HG03469 (cell line): ENCODE data around the gene FRMD6.
A peak's percentile ranks its signal among the peaks of the same experiment; 100 is the strongest.
"Not testable (repeated sequence)": the region's sequence is repeated elsewhere in the genome, so short reads cannot be mapped to it uniquely, and the experiment has no call there.

Experiments
- ATAC-seq: cut with Tn5 transposase; IDR thresholded peaks from one replicate; pipeline ENCODE4 v1.9.1; 2021; ENCODE audit warnings: mild to moderate bottlenecking, moderate library complexity, moderate number of reproducible peaks; ENCODE audit not compliant: unreplicated experiment

FRMD6 gene

GRCh38 chr14:51716610-51717009, 64.9 kb downstream of the FRMD6 start:
- ATAC-seq: no peak

- no peak for ATAC-seq
Observed at GRCh38 chr14:51717766-51718165, 66.1 kb downstream of the FRMD6 start.

DNA sequence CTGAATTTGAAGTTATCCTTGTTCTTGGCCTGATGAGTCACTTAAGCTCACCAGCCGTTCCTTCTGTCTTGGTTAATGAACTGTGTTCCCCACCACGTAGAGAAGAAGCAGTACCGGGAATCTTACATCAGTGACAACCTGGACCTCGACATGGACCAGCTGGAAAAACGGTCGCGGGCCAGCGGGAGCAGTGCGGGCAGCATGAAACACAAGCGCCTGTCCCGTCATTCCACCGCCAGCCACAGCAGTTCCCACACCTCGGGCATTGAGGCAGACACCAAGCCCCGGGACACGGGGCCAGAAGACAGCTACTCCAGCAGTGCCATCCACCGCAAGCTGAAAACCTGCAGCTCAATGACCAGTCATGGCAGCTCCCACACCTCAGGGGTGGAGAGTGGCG, 68.2 kb downstream of the FRMD6 start:
- no peak for ATAC-seq

DNA sequence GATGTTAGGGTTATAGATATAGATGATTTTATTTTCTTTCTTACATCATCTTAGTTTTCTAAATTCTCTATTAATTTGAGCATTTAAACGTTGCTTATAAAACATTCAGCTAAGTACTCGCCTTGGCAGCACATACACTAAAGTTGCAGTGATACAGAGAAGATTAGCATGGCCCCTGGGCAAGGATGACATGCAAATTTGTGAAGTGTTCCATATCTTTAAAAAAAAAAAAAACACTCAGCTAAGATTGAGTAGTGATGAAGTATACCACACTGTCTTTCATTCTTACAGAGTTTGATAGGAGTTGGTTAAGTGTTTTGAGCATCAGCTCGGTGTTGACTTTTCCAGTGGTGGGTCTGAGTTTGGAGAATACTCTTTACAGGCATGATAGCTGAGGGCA, 72.3 kb downstream of the FRMD6 start:
- ATAC-seq: no peak

DNA sequence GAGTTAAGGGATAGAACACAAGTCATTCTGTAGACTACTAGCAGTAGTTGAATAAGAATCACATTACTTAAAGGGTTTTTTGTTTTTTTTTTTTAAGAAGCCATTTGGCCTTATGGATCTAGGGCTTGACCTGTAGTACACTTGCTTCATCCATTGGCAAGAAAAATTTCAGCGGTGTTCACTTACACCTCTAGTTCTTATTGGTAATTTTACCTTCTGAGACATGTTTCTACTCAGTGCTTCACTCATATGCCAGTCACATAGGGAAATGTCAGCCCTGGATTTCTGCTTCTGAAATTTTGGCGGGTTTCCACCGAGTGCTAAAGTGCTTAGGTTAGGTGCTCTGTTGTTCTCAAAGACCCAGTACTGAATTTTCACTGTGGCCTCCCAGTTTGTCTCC, 72.9 kb downstream of the FRMD6 start:
- no peak for ATAC-seq

DNA sequence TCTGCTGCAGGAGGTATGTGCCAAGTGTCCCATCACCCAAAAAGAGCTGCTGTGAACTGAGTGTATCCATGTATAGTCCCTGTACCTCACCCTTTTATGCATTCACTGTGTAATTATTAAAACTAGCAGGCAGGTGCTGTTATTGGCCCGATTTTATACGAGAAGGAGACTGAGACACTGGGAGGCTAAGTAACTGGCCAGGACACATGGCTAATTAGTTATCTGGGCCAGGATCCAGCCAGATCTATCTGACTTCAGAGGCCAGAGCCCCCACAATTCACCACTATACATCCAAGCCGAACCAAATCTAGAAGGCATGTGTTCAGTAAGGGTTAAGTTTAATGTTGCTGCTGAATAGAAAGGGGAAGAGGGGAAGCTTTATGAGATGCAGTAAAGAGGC, 73.4 kb downstream of the FRMD6 start:
- ATAC-seq: no peak

DNA sequence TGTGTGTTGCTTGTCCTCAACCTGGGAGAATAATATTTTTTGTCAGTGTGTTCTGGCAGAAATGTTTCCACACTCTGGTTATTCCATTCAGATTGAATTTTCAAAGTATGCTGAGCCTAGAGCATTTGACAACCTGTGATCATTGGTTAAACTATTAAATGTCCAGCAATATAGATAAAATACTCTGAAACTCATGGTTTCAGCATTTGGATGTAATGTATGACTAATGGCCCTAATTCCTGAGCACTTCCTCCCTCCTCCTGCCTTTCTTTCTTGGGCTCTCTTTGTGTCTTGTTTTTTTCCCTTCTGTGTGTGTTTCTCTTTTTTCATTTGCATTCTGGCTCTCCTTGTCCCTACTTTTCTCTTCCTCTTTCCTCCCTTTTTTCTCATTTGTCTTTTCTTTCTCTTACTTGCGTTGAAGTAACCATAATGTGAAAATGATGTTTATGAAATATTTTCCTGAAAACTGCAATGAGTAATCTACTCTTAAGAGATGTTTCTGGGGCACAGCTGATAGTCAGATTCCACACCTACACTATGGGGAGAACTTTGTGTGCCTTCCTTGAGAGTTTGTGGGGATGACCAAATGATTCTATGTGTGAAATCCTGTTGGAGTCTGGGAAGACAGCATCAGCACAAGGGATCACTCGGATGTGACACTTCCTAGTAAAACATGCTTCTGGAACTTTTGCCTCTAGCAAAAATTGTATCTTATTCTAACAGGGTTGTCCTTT, 74.6 kb downstream of the FRMD6 start:
- no peak for ATAC-seq

- no peak for ATAC-seq
Observed at GRCh38 chr14:51727526-51727925, 75.8 kb downstream of the FRMD6 start.

DNA sequence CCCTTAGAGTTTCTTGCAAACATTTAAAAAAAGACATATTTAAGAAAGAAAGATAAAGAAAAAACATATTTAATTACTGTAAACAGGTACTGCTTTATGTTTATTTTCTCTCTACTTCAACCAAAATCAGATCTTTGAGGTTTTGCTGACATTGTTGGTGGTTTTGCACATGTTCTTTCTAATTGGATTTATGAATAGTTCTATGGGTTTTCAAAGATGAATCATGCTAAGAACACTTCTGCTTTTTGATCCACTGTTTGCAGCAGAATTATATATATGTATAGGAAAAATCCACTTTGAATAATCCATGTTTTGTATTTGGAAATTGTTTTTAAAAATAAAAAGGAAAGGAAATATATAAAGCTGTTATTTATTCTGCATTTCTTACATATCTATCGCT, 78.4 kb downstream of the FRMD6 start:
- ATAC-seq: no peak

- ATAC-seq: no peak
Observed at GRCh38 chr14:51730684-51731083, 79.0 kb downstream of the FRMD6 start.

DNA sequence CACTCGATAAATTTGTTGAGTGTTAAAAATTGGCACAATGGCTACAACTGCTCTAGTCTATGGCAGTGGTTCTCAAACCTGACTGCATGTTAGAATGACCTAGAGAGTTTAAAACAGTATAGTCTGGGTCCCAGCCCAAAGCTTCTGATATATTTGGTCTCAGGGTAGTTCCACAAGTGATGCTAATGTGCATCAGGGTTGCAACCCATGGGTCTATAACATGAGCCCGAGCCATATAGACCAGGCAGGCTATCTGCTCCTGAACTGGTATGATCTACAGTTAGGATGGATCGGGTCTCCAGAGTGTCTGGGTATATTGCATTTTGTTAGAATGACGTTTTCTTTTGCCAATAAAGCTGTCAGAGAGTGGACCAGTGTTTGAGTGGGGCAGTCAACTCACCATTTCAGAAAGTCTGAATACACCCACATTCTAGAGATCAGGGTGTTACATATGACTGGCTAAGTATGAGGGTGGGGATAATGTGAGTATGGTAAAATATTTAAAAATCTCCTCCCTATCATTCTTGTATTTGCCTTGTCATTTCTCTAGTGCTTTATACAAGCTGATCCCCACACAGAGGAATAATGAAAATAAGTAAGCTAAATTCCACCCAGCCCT, 80.9 kb downstream of the FRMD6 start:
- ATAC-seq: no peak

- no peak for ATAC-seq
Observed at GRCh38 chr14:51733147-51733546, 81.4 kb downstream of the FRMD6 start.

GRCh38 chr14:51735851-51736250, 84.1 kb downstream of the FRMD6 start:
- ATAC-seq: no peak

DNA sequence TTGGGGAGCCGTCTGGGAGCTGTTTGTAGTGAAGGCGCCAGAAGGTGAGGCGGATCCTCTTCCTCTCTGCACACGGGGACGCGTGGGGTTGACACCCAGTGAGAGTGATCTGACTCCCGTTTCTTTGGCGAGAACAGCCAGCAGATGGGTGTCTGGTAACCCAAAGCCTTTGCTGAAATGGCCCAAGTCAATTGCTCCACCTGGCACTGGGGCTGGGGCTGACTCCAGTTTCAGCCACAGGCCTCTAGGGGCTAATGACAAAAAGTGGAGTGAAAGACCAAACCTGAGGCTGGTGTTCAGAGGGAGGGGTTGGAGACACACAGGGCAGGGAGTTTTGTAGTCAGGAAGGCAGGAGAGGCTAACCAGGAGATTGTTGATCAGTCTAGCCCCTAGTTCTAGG, 87.0 kb downstream of the FRMD6 start:
- ATAC-seq: peak; percentile 52

GRCh38 chr14:51743588-51744000, 91.9 kb downstream of the FRMD6 start:
- ATAC-seq: no peak

GRCh38 chr14:51744372-51745130, 92.8 kb downstream of the FRMD6 start:
- ATAC-seq: no peak

DNA sequence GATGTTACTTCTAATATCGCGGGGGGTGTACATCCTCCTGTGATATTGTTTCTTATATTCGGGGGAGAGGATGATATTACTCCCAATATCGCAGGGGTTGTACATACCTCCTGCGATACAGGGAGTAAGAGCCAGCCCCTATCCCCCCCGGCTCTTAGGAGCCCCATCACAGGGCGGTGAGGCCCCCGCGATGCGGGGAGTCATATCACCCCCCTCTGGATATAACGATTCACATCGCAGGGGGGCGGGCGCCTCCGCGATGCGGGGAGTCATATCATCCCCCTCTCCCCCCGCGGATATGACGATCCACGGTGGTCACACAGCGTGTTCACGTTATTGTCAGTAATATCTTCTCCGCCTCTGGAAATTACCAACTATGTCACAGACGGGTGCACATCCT, 95.1 kb downstream of the FRMD6 start:
- not testable (repeated sequence) for ATAC-seq

GRCh38 chr14:51750542-51750941, 98.8 kb downstream of the FRMD6 start:
- ATAC-seq: no peak

GRCh38 chr14:51751611-51752345, 100.1 kb downstream of the FRMD6 start:
- ATAC-seq: not testable (repeated sequence)

DNA sequence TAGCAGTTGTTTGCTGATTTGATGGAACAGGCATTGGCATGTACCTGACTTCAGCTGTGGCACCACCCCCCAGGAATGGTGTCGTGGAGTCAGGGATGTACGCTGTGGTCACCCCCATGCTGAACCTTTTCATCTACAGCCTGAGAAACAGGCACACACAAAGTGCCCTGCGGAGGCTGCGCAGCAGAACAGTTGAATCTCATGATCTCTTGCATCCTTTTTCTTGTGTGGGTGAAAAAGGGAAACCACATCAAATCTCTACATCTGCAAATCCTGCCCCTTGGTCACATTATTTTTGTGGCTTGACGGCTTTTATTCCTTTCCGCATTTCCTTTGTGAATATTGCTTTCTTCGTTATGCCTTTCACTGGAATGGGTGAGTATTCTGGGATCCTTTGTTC, 106.0 kb downstream of the FRMD6 start:
- not testable (repeated sequence) for ATAC-seq

DNA sequence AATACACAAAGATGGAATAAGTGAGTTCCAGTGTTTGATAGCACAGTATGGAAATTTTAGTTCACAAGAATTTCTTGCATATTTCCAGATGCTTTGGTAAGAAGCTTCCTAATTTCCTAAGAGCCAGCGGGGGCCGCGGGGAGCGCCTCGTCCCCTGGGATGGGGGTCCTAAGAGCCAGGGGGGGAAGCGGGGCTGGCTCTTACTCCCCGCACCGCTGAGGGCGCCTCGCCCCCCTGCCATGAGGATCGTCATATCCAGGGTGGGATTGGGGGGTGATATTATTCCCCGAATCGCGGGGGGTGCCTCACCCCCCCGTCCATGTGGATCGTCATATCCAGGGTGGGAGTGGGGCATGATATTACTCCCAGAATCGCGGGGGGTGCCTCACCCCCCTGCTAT, 108.2 kb downstream of the FRMD6 start:
- ATAC-seq: no peak
